HCT116 (cell line): ENCODE results near the gene PNPLA5.

Experiments used
- EZH2 ChIP-seq: fragments of 200-600 bp; sonication (generic); IDR thresholded peaks from 2 replicates; pipeline ENCODE4 v1.6.1; 2017; ENCODE audit warnings: antibody characterized with exemption, mixed run types
- JUND ChIP-seq: IDR thresholded peaks from 2 replicates; pipeline ENCODE4 v1.6.1; 2012
- POLR2A ChIP-seq: IDR thresholded peaks from 2 replicates; pipeline ENCODE4 v1.7.0; 2011; ENCODE audit warnings: borderline replicate concordance; ENCODE audit not compliant: insufficient read depth, insufficient read length; ENCODE audit errors: extremely low read depth

DNA sequence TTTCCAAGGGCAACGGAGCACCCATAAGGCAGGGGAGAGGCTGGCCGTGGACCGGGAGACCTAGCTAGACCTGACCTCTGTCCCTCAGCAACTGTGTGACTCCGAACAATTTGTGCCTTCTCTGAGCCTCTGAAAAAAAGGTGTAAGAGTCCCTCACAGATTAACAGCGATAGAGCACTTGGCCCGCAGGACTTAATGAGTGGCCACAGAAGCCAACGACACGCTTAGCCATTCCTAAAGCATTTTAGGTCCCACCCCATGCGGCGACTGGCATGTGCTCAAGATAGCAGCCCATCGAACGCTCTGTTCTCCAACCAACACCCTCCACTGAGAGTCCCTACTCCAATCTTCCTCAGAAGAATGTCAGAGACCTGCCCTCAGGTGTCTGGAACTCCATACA, 31.0 kb downstream of the PNPLA5 start:
- TF ChIP-seq JUND (no peak), EZH2 (no peak), POLR2A (no peak)
